ENCODE results near the gene SMG7.

SMG7 gene

GRCh38 chr1:183467687-183468086 is 4.6 kb upstream of the SMG7 start:
- no peak for DNase-seq (ENCODE audit: low spot score)

GRCh38 chr1:183470147-183470960 is 1.9 kb upstream of the SMG7 start:
- DNase-seq (ENCODE audit: low spot score): peak; percentile 67

- peak; percentile 46 for DNase-seq (ENCODE audit: low spot score)
These were observed 1.1 kb upstream of the SMG7 start for GRCh38 chr1:183470961-183471742.

- peak; percentile 95 for DNase-seq (ENCODE audit: low spot score)
These were observed 384 bp upstream of the SMG7 start for GRCh38 chr1:183471743-183472487.

GRCh38 chr1:183473217-183473536 is 878 bp downstream of the SMG7 start:
- no peak for DNase-seq (ENCODE audit: low spot score)

- DNase-seq (ENCODE audit: low spot score): no peak
These were observed 3.8 kb downstream of the SMG7 start for GRCh38 chr1:183476081-183476480.

- no peak for DNase-seq (ENCODE audit: low spot score)
These were observed 5.9 kb downstream of the SMG7 start for GRCh38 chr1:183477986-183478781.

GRCh38 chr1:183480971-183481441 is 8.7 kb downstream of the SMG7 start:
- DNase-seq (ENCODE audit: low spot score): no peak

- DNase-seq (ENCODE audit: low spot score): no peak
These were observed 10.9 kb downstream of the SMG7 start for GRCh38 chr1:183483224-183483623.

GRCh38 chr1:183484254-183484653 is 12.0 kb downstream of the SMG7 start:
- DNase-seq (ENCODE audit: low spot score): no peak

- DNase-seq (ENCODE audit: low spot score): no peak
These were observed 12.6 kb downstream of the SMG7 start for GRCh38 chr1:183484851-183485250.

GRCh38 chr1:183487674-183488442 is 15.6 kb downstream of the SMG7 start:
- DNase-seq (ENCODE audit: low spot score): no peak

- no peak for DNase-seq (ENCODE audit: low spot score)
These were observed 18.6 kb downstream of the SMG7 start for GRCh38 chr1:183490932-183491331.

GRCh38 chr1:183493540-183494245 is 21.4 kb downstream of the SMG7 start:
- no peak for DNase-seq (ENCODE audit: low spot score)

- DNase-seq (ENCODE audit: low spot score): no peak
These were observed 23.1 kb downstream of the SMG7 start for GRCh38 chr1:183495420-183495819.

- DNase-seq (ENCODE audit: low spot score): no peak
These were observed 24.9 kb downstream of the SMG7 start for GRCh38 chr1:183497218-183497617.

GRCh38 chr1:183498342-183498991 is 26.2 kb downstream of the SMG7 start:
- DNase-seq (ENCODE audit: low spot score): no peak

- no peak for DNase-seq (ENCODE audit: low spot score)
These were observed 33.3 kb downstream of the SMG7 start for GRCh38 chr1:183505454-183506089.

GRCh38 chr1:183506561-183506960 is 34.3 kb downstream of the SMG7 start:
- DNase-seq (ENCODE audit: low spot score): no peak
